ENCODE data around the gene HMGCS2.

Gene HMGCS2

GRCh38 chr1:119768778-119769177, at the start of gene HMGCS2:
Gene HMGCS2 (minus strand): TSS chr1:119768905. CDS start chr1:119768844, 61 bp downstream.
- DNase-seq (ENCODE audit: low read depth) = no peak

- no peak for DNase-seq (ENCODE audit: low read depth)
Measured at GRCh38 chr1:119818181-119818580, 49.5 kb upstream of the HMGCS2 start.

- no peak for DNase-seq (ENCODE audit: low read depth)
Measured at GRCh38 chr1:119816407-119816806, 47.7 kb upstream of the HMGCS2 start.

GRCh38 chr1:119815928-119816327, 47.2 kb upstream of the HMGCS2 start:
- DNase-seq (ENCODE audit: low read depth) = no peak

GRCh38 chr1:119815361-119815760, 46.7 kb upstream of the HMGCS2 start:
- DNase-seq (ENCODE audit: low read depth) = no peak

- no peak for DNase-seq (ENCODE audit: low read depth)
Measured at GRCh38 chr1:119814288-119814687, 45.6 kb upstream of the HMGCS2 start.

- DNase-seq (ENCODE audit: low read depth) = no peak
Measured at GRCh38 chr1:119811985-119812557, 43.4 kb upstream of the HMGCS2 start.

GRCh38 chr1:119811387-119811786, 42.7 kb upstream of the HMGCS2 start, which contains the start of gene REG4:
Gene REG4 (minus strand): TSS chr1:119811460. CDS start chr1:119808769, 2,691 bp downstream.
- DNase-seq (ENCODE audit: low read depth) = no peak

- DNase-seq (ENCODE audit: low read depth) = peak; percentile 47
Measured at GRCh38 chr1:119808972-119809550, 40.4 kb upstream of the HMGCS2 start.

- DNase-seq (ENCODE audit: low read depth) = no peak
Measured at GRCh38 chr1:119808491-119808890, 39.8 kb upstream of the HMGCS2 start.

GRCh38 chr1:119806489-119806888, 37.8 kb upstream of the HMGCS2 start:
- no peak for DNase-seq (ENCODE audit: low read depth)

- DNase-seq (ENCODE audit: low read depth) = no peak
Measured at GRCh38 chr1:119805746-119806145, 37.0 kb upstream of the HMGCS2 start.

GRCh38 chr1:119805247-119805646, 36.5 kb upstream of the HMGCS2 start:
- DNase-seq (ENCODE audit: low read depth) = no peak

- DNase-seq (ENCODE audit: low read depth) = no peak
Measured at GRCh38 chr1:119799599-119800177, 31.0 kb upstream of the HMGCS2 start.

GRCh38 chr1:119799003-119799402, 30.3 kb upstream of the HMGCS2 start:
- DNase-seq (ENCODE audit: low read depth) = no peak

GRCh38 chr1:119797606-119798005, 28.9 kb upstream of the HMGCS2 start:
- DNase-seq (ENCODE audit: low read depth) = no peak

- no peak for DNase-seq (ENCODE audit: low read depth)
Measured at GRCh38 chr1:119797162-119797561, 28.5 kb upstream of the HMGCS2 start.

- DNase-seq (ENCODE audit: low read depth) = no peak
Measured at GRCh38 chr1:119795261-119796200, 26.8 kb upstream of the HMGCS2 start.

- DNase-seq (ENCODE audit: low read depth) = no peak
Measured at GRCh38 chr1:119794876-119795240, 26.2 kb upstream of the HMGCS2 start.

- DNase-seq (ENCODE audit: low read depth) = no peak
Measured at GRCh38 chr1:119794230-119794875, 25.6 kb upstream of the HMGCS2 start.

GRCh38 chr1:119791377-119791776, 22.7 kb upstream of the HMGCS2 start:
- no peak for DNase-seq (ENCODE audit: low read depth)

All from stimulated activated CD8-positive, alpha-beta memory T cell treated with anti-CD3 and anti-CD28 coated beads, Interleukin-4, amount 100 ng/mL, for 24 hours (primary cell).